PFSK-1 (cell line): ENCODE measurements around the gene CPT1B.

Source experiments
- FOXP2 ChIP-seq: optimal IDR thresholded peaks from 2 replicates; pipeline ENCODE3; 2011; ENCODE audit warnings: borderline replicate concordance, control low read depth, inconsistent platforms; ENCODE audit not compliant: insufficient read depth; ENCODE audit errors: extremely low read length, extremely low read depth
- POLR2AphosphoS5 ChIP-seq: IDR thresholded peaks from 2 replicates; pipeline ENCODE4 v1.6.1; 2012; ENCODE audit warnings: low read depth, mild to moderate bottlenecking, control low read depth, low read length, moderate library complexity
- SIN3A ChIP-seq: IDR thresholded peaks from 2 replicates; pipeline ENCODE4 v1.6.1; 2012; ENCODE audit warnings: mild to moderate bottlenecking, low read length, moderate library complexity, borderline replicate concordance; ENCODE audit not compliant: insufficient read depth
- TAF1 ChIP-seq: IDR thresholded peaks from 2 replicates; pipeline ENCODE4 v1.6.1; 2012; ENCODE audit warnings: low read length, control low read depth, borderline replicate concordance; ENCODE audit not compliant: insufficient read depth
- TF ChIP-seq, protein P1 (sequence below), 2 experiments: IDR thresholded peaks; 2 replicates each; pipeline versions ENCODE4 v1.6.1 to v1.8.0; 2011 to 2012; ENCODE audit warnings: low read depth in 2 of 2, low read length in 2 of 2, control low read depth in 1 of 2, inconsistent platforms in 1 of 2, mild to moderate bottlenecking in 1 of 2, moderate library complexity in 1 of 2; ENCODE audit not compliant: insufficient read depth in 1 of 2

DNA sequence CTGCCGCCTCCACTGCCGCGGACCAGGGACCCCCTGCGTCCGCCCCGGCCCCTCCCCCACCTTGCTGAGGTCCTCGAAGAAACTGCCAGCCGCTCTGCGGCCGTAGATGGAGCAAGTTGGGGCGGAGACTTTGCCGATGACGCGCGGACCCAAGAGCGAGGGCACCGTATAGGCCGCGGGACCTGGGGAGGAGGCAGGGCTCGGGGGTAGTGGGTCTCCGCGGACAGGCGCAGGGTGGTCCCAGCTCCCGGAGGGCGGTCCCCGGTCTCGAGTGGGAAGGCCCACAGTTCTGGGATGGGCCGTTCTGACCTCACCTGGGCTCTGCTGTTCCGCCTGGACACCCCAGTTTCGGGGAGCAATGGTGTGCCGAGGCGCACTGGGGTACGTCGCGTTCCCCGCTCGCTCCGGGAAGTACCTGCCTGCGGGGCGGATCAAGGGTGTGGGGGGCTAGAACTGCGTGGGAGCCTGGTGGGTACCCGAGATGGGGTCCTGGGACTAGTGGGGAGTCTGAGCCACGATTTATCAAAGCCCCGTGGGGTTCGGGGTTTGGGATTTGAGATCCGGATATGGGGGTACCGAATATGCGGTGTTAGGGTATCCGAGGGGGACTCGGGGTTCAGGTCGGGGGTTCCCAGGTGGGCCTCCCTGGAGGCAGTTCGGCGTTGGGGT lies 47.2 kb downstream of the CPT1B start:
- no peak for TF ChIP-seq POLR2AphosphoS5
- no peak for TF ChIP-seq FOXP2
- TF ChIP-seq, protein P1, sequence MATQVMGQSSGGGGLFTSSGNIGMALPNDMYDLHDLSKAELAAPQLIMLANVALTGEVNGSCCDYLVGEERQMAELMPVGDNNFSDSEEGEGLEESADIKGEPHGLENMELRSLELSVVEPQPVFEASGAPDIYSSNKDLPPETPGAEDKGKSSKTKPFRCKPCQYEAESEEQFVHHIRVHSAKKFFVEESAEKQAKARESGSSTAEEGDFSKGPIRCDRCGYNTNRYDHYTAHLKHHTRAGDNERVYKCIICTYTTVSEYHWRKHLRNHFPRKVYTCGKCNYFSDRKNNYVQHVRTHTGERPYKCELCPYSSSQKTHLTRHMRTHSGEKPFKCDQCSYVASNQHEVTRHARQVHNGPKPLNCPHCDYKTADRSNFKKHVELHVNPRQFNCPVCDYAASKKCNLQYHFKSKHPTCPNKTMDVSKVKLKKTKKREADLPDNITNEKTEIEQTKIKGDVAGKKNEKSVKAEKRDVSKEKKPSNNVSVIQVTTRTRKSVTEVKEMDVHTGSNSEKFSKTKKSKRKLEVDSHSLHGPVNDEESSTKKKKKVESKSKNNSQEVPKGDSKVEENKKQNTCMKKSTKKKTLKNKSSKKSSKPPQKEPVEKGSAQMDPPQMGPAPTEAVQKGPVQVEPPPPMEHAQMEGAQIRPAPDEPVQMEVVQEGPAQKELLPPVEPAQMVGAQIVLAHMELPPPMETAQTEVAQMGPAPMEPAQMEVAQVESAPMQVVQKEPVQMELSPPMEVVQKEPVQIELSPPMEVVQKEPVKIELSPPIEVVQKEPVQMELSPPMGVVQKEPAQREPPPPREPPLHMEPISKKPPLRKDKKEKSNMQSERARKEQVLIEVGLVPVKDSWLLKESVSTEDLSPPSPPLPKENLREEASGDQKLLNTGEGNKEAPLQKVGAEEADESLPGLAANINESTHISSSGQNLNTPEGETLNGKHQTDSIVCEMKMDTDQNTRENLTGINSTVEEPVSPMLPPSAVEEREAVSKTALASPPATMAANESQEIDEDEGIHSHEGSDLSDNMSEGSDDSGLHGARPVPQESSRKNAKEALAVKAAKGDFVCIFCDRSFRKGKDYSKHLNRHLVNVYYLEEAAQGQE (IDR thresholded peaks at IDR 0.05; ENCODE audit: insufficient read depth in 1 of 2, low read depth in 2 of 2, low read length in 2 of 2): no peak
- no peak for TF ChIP-seq SIN3A
- TF ChIP-seq TAF1: no peak
